ENCODE data around the gene PTRH1. TPM values are rescaled to one million over a fixed set of nuclear protein-coding genes. Genes with fewer than 3 reads are reported as not detected.

PTRH1 gene
- total and polyA plus RNA-seq, 2 of the 13 experiments (the other 11 are each of a cell fraction or from before 2014, with no cell fraction given) = 4.0 to 10.4 TPM

DNA sequence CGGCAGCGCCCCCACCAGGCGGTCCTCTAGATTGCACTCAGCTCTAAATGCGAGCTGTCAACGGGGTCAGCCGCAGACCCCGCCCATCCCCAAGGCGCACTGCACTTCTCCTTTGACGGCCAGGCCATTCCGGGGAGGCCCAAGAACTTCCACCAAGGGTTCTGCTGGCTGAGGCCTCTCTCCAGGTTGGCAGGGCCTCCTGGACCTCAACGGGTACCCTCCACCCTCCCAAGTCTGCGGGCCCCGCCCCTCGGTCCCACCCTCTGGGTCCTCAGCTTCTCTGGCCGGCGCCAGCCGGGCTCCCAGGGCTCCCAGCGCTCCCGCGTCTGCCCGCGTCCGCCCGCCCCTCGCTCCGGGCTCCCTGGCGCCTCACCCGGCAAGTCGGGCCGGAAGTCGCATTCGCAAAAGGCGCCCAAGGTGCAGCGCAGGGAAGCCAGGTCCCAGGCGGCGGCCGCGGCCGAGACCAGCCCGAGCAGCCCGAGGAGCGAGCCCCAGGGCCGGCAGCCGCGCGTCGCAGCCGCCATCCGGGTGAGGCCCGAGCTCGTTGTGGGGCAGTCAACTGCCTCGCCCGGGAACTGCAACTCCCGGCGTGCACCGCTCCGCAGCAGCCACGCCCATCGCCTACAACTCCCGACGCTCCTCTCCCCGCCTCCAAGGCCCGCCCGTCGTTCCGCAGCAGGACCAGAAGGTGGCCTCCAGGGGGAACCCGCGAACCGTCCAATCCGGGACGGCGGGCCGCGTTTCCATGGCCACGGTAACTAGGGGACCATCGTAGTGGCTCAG is 19.5 kb upstream of the PTRH1 start, which contains the start of gene TOR2A (continued):
- TF ChIP-seq, protein P1, sequence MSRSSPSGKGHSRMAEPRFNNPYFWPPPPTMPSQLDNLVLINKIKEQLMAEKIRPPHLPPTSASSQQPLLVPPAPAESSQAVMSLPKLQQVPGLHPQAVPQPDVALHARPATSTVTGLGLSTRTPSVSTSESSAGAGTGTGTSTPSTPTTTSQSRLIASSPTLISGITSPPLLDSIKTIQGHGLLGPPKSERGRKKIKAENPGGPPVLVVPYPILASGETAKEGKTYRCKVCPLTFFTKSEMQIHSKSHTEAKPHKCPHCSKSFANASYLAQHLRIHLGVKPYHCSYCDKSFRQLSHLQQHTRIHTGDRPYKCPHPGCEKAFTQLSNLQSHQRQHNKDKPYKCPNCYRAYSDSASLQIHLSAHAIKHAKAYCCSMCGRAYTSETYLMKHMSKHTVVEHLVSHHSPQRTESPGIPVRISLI (CRISPR knock-in tag; IDR thresholded peaks at IDR 0.05; ENCODE audit: borderline replicate concordance) = no peak; the same call in 1 of the 2 replicates
- TF ChIP-seq GATA4 (IDR thresholded peaks at IDR 0.05; ENCODE audit: borderline replicate concordance, low read depth) (no peak), MAFF (IDR thresholded peaks at IDR 0.05; ENCODE audit: low read depth, low read length) (no peak), ZBTB7B (CRISPR knock-in tag; IDR thresholded peaks at IDR 0.05) (0 out of 2 replicates have a peak, but pooled peaks have one; percentile 32), JARID2 (CRISPR knock-in tag; IDR thresholded peaks at IDR 0.05; ENCODE audit: insufficient replicate concordance) (no peak), ZNF282 (IDR thresholded peaks at IDR 0.05; ENCODE audit: partially characterized antibody) (no peak), MYC (CRISPR knock-in tag; IDR thresholded peaks at IDR 0.05; ENCODE audit: borderline replicate concordance) (no peak; the same call in 1 of the 2 replicates), HCFC1 (IDR thresholded peaks at IDR 0.05; ENCODE audit: low read depth, low read length) (peak; percentile 93), REL (CRISPR knock-in tag; conservative IDR thresholded peaks at IDR 0.05) (no peak), ZNF564 (CRISPR knock-in tag; IDR thresholded peaks at IDR 0.05) (no peak), ZNF205 (CRISPR knock-in tag; IDR thresholded peaks at IDR 0.05) (no peak), NFKB2 (CRISPR knock-in tag; IDR thresholded peaks at IDR 0.05; ENCODE audit: borderline replicate concordance) (no peak; the same call in 1 of the 2 replicates)
- TF ChIP-seq, protein P2, sequence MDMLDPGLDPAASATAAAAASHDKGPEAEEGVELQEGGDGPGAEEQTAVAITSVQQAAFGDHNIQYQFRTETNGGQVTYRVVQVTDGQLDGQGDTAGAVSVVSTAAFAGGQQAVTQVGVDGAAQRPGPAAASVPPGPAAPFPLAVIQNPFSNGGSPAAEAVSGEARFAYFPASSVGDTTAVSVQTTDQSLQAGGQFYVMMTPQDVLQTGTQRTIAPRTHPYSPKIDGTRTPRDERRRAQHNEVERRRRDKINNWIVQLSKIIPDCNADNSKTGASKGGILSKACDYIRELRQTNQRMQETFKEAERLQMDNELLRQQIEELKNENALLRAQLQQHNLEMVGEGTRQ (IDR thresholded peaks at IDR 0.05; ENCODE audit: low read depth, low read length) = no peak
- TF ChIP-seq, protein P2 (CRISPR knock-in tag; IDR thresholded peaks at IDR 0.05; ENCODE audit: borderline replicate concordance) = no peak
- TF ChIP-seq, protein P3, sequence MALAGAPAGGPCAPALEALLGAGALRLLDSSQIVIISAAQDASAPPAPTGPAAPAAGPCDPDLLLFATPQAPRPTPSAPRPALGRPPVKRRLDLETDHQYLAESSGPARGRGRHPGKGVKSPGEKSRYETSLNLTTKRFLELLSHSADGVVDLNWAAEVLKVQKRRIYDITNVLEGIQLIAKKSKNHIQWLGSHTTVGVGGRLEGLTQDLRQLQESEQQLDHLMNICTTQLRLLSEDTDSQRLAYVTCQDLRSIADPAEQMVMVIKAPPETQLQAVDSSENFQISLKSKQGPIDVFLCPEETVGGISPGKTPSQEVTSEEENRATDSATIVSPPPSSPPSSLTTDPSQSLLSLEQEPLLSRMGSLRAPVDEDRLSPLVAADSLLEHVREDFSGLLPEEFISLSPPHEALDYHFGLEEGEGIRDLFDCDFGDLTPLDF (CRISPR knock-in tag; IDR thresholded peaks at IDR 0.05) = peak; percentile 70; the same call in 1 of the 2 replicates
- TF ChIP-seq, protein P4, sequence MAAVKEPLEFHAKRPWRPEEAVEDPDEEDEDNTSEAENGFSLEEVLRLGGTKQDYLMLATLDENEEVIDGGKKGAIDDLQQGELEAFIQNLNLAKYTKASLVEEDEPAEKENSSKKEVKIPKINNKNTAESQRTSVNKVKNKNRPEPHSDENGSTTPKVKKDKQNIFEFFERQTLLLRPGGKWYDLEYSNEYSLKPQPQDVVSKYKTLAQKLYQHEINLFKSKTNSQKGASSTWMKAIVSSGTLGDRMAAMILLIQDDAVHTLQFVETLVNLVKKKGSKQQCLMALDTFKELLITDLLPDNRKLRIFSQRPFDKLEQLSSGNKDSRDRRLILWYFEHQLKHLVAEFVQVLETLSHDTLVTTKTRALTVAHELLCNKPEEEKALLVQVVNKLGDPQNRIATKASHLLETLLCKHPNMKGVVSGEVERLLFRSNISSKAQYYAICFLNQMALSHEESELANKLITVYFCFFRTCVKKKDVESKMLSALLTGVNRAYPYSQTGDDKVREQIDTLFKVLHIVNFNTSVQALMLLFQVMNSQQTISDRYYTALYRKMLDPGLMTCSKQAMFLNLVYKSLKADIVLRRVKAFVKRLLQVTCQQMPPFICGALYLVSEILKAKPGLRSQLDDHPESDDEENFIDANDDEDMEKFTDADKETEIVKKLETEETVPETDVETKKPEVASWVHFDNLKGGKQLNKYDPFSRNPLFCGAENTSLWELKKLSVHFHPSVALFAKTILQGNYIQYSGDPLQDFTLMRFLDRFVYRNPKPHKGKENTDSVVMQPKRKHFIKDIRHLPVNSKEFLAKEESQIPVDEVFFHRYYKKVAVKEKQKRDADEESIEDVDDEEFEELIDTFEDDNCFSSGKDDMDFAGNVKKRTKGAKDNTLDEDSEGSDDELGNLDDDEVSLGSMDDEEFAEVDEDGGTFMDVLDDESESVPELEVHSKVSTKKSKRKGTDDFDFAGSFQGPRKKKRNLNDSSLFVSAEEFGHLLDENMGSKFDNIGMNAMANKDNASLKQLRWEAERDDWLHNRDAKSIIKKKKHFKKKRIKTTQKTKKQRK (IDR thresholded peaks at IDR 0.05; ENCODE audit: low read length) = no peak
